Heart left ventricle (tissue), 16 donors: ENCODE data around the gene STIL. TPM values are rescaled to one million over a fixed set of nuclear protein-coding genes. Genes with fewer than 3 reads are reported as not detected.

Source experiments
- ATAC-seq, 4 donors: fragments of 200-7000 bp; cut with Tn5 transposase; one replicate each; pipeline ENCODE4 v1.9.1; 2020 to 2022; ENCODE audit warnings: moderate library complexity in 4 of 4, mild to moderate bottlenecking in 3 of 4, moderate number of reproducible peaks in 1 of 4
- DNase-seq, 5 donors: peaks; one replicate each; pipeline ENCODE4 v3.0.0-alpha.2; 2020
- H3K27ac ChIP-seq, 12 donors: fragments of 200-600 bp; sonication (generic) in 4 of 12; one replicate each; pipeline versions ENCODE4 v1.5.0 to v1.8.0; 2016 to 2022; ENCODE audit warnings: mild to moderate bottlenecking in 2 of 12
- H3K27me3 ChIP-seq, 9 donors: fragments of 200-600 bp; sonication (generic) in 2 of 9; one replicate each; pipeline versions ENCODE4 v1.5.1 to v1.8.0; 2016 to 2022; ENCODE audit warnings: mild to moderate bottlenecking in 3 of 9
- H3K36me3 ChIP-seq, 9 donors: fragments of 200-600 bp; sonication (generic) in 2 of 9; one replicate each; pipeline versions ENCODE4 v1.5.0 to v1.8.0; 2018 to 2022; ENCODE audit warnings: mild to moderate bottlenecking in 2 of 9
- H3K4me1 ChIP-seq, 12 donors: fragments of 200-600 bp; sonication (generic) in 4 of 12; one replicate each; pipeline versions ENCODE4 v1.5.0 to v1.8.0; 2016 to 2022; ENCODE audit warnings: mild to moderate bottlenecking in 3 of 12
- H3K4me3 ChIP-seq, 12 donors: fragments of 200-600 bp; sonication (generic) in 4 of 12; one replicate each; pipeline versions ENCODE4 v1.5.0 to v1.8.0; 2017 to 2022; ENCODE audit warnings: mild to moderate bottlenecking in 9 of 12, moderate library complexity in 4 of 12
- H3K9me3 ChIP-seq, 12 donors: fragments of 200-600 bp; sonication (generic) in 4 of 12; one replicate each; pipeline versions ENCODE4 v1.5.0 to v1.8.0; 2016 to 2022; ENCODE audit warnings: mild to moderate bottlenecking in 1 of 12
- POLR2A ChIP-seq, 2 donors: fragments of 450-650 bp; IDR thresholded peaks; one replicate each; pipeline ENCODE4 v1.6.1; 2017; ENCODE audit warnings: antibody characterized with exemption in 2 of 2, mild to moderate bottlenecking in 2 of 2, moderate library complexity in 2 of 2
- WGBS, 4 donors: extraction: QIAGEN DNeasy Blood & Tissue Kit in 2 of 4; methylation state at CpG; one replicate each; pipeline versions ENCODE4 v1.1.5 to v1.1.7; 2013 to 2018; 5-methylcytosine and 5-hydroxymethylcytosine counted together
- intact Hi-C, 10 donors: fragments of 100-400 bp; cut with DNase I; formaldehyde crosslinking; loops; one replicate each; pipeline versions ENCODE4 v1.11.1 to v1.14.2; 2022
- polyA plus RNA-seq, 2 donors: library from polyadenylated mRNA; stranded (reverse); fragments of 200-250 nt; gene quantifications; one replicate each; pipeline ENCODE4 v1.2.3, GENCODE V29; 2013
- total RNA-seq, 9 donors: library from RNA; depleted of rRNA in 2 of 9; stranded (reverse); fragments of >200 nt in 2 of 9; fragmentation: NEBNext Ultra II Directional in 3 of 9; extraction: Animal tissue kit (Norgen Biotek cat#: 25700) in 3 of 9; gene quantifications; one replicate each; pipeline versions ENCODE4 v1.1.0 to v1.2.4, GENCODE V29; 2016 to 2023
- TF ChIP-seq, protein P1 (sequence below), 12 donors: fragments of 200-600 bp; sonication (generic) in 4 of 12; IDR thresholded peaks; one replicate each; pipeline versions ENCODE4 v1.5.0 to v1.8.0; 2018 to 2022; ENCODE audit warnings: antibody characterized with exemption in 12 of 12, mild to moderate bottlenecking in 5 of 12
- donor health status: ischemic (EF 13 %, LVEDD 7.1; RV severe dilation, severe dysfunction).
- donor health status: healthy with polysubstance abuse.
- donor health status: DM: no; HTN: yes; CAD: no.
- donor health status: DM: no; HTN: no; CAD: no.
- donor health status: ischemic (EF 25% LVEDD 6.9; RV normal size, moderate dysfunction).
- donor health status: ischemic (EF 25% LVEDD 5.7; RV mildly dilated, moderate dysfunction).
- donor health status: healthy.
- donor health status: DM: yes; HTN: yes; CAD: no.
- donor health status: ischemic (EF 35%, LVEDD 5.7; RV mildly dilated, moderate dysfunction).
- donor health status: nonischemic (EF 11% LVEDD 7.7; RV severe dilation, severe dysfunction).
- donor health status: DM: yes; HTN: yes; CAD: no.
- donor health status: PGD.
- donor health status: ischemic (EF 29% LVEDD 5.4; RV normal size, mild dysfunction).
- donor health status: nonischemic (EF 23%, LVEDD 6.1; RV moderate dilation, normal function).

The STIL gene
- total and polyA plus RNA-seq, 11 donors, result 0.19 to 3.1 (median 0.60) TPM

DNA sequence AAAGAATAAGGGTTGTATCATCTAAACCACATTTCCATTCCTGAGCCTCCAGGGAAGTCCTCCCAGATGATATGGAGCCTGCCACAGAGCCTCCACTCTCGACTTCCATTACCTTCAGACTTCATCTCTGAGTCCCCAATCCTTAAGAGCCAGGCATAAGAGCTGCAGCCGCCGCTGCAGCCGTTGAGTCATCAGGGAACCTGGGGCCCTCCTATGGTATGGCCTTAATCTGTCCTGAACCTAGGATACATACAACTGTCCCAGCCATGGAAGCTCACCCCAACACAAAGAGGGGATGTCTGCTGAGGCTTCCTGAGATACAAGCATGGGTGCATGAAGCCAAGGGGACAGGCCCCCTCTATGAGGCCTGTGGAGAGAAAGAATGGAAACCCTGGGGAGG is 98.2 kb downstream of the STIL start:
- Histone ChIP-seq H3K9me3 (no peaks in the 10 kb centered on the region), H3K27ac (no peak overlapping the region), H3K4me1 (peaks cover 0 to 20% (median 8%) of the 10 kb centered on the region in 12 donors), H3K27me3 (no peaks in the 10 kb centered on the region), H3K36me3 (peaks cover 0 to 5% (median 0%) of the 10 kb centered on the region in 9 donors), H3K4me3 (no peak overlapping the region)
- intact Hi-C loops, result no loop called here
- DNase-seq, result no peak
- TF ChIP-seq, protein P1, sequence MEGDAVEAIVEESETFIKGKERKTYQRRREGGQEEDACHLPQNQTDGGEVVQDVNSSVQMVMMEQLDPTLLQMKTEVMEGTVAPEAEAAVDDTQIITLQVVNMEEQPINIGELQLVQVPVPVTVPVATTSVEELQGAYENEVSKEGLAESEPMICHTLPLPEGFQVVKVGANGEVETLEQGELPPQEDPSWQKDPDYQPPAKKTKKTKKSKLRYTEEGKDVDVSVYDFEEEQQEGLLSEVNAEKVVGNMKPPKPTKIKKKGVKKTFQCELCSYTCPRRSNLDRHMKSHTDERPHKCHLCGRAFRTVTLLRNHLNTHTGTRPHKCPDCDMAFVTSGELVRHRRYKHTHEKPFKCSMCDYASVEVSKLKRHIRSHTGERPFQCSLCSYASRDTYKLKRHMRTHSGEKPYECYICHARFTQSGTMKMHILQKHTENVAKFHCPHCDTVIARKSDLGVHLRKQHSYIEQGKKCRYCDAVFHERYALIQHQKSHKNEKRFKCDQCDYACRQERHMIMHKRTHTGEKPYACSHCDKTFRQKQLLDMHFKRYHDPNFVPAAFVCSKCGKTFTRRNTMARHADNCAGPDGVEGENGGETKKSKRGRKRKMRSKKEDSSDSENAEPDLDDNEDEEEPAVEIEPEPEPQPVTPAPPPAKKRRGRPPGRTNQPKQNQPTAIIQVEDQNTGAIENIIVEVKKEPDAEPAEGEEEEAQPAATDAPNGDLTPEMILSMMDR (IDR thresholded peaks at IDR 0.05), result no peak
- TF ChIP-seq POLR2A (IDR thresholded peaks at IDR 0.05), result no peak
- ATAC-seq, result no peak
- WGBS, 4 donors, result 89 to 96% (median 93%) methylated on average over 4 of the region's 4 CpGs

DNA sequence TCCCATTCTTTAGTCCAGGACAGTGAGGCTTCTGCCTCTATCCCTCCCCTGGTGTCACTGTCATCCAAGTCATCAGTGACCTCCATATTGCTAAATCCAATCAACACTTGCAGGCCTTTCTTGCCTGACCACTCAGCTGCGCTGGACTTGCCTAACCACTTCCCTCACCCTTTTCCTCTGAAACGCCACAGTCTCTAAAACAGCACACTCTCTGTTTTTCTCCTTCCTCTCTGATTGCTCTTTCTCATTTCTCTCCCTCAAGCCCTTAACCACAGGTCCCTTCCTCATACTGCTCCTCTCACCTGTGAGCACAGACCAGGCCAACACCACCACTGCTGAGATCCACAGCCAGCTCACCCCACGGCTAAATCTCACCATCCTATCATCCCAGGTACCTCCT is 99.4 kb downstream of the STIL start:
- DNase-seq (no peak), ATAC-seq (no peak)
- H3K4me3 ChIP-seq, result no peak overlapping the region
- TF ChIP-seq POLR2A (IDR thresholded peaks at IDR 0.05), result no peak
- TF ChIP-seq, protein P1 (IDR thresholded peaks at IDR 0.05), result no peak
- peaks cover 0 to 8% (median 0%) of the 10 kb centered on the region in 9 donors for H3K27me3 ChIP-seq
- peaks cover 0 to 22% (median 8%) of the 10 kb centered on the region in 12 donors for H3K4me1 ChIP-seq
- H3K36me3 ChIP-seq, result peaks cover 0 to under 1% (median 0%) of the 10 kb centered on the region in 9 donors
- no peak overlapping the region for H3K27ac ChIP-seq
- 71 to 83% (median 78%) methylated on average over 3 of the region's 3 CpGs for WGBS, 4 donors
- H3K9me3 ChIP-seq, result no peaks in the 10 kb centered on the region
- intact Hi-C loops, result no loop called here

DNA sequence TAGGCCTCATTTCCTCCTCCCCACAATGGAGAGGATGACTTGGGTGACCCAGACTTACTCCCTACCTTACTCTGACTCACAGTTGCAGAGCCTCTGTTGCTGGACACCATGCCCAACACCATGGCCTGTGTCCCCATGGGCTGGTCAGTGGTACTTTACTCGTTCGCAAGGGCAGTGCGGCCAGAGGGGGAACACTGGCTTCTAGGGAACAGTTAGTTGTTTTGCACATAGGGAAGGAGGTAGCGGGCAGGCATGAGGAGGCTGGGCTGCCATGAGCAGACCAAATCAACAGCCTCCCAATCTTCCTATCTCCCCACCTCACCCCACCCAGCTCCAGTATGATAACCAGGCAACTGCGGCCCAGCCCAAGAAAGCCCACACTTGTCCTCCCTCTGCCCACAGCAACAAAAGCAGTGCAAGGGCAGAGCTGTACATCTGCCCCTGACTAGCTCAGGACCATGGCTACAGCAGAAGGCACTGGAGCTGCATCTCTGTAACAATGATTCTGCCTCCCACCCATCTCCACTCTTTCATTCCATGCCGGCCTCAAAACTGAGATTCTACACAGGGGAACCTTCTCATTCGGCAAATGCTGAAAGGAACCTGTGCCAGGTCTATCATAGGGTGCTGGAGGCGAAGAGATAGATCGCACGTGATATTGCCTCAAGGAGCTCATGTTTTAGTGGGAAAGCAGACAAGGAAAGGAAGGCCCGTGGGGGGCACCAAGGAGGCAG is 100.5 kb downstream of the STIL start:
- H3K4me1 ChIP-seq, result peaks cover 0 to 22% (median 8%) of the 10 kb centered on the region in 12 donors
- H3K27me3 ChIP-seq, result peaks cover 0 to 13% (median 4%) of the 10 kb centered on the region in 9 donors
- TF ChIP-seq POLR2A (IDR thresholded peaks at IDR 0.05), result no peak
- TF ChIP-seq, protein P1 (IDR thresholded peaks at IDR 0.05), result no peak
- intact Hi-C loops, result no loop called here
- H3K36me3 ChIP-seq, result no peaks in the 10 kb centered on the region
- DNase-seq (no peak), ATAC-seq (no peak)
- no peaks in the 10 kb centered on the region for H3K9me3 ChIP-seq
- WGBS, 4 donors, result 68 to 96% (median 85%) methylated on average over 6 to 11 of the region's 11 CpGs
- H3K4me3 ChIP-seq, result no peak overlapping the region
- peak overlapping the region in 5 of 12 donors; percentile 60 to 88 (median 76) for H3K27ac ChIP-seq

DNA sequence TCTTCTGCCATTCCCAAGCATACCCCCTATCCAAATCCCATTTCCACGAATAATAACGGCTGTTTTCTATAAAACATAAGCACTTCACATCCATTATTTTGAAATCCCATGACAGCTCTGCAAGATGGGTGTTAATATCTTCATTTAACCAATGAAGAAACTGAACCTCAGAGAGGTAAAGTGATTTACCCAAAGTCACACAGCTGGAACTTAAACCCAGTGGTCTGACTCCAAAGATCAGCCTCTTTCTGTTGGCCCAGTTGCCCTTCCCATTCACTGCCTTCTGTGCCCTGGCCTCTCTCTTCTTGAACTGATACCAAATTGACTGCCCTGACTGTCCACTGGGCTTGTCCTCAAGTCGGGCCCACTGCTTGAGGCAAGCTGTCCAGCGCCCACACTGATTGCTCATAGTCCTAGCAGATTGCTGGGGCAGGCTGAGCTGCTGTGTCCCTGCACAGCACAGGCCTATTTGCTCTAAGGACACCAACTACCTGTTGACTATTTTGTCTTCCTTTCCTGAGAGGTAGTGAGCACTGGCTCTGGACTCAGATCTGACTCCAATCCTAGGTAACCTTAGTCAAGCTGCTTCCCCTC is 101.2 kb downstream of the STIL start:
- intact Hi-C loops, result no loop called here
- Histone ChIP-seq H3K4me1 (peaks cover 0 to 22% (median 8%) of the 10 kb centered on the region in 12 donors), H3K27ac (peak overlapping the region in 11 of 12 donors; percentile 50 to 88 (median 74)), H3K36me3 (no peaks in the 10 kb centered on the region), H3K9me3 (no peaks in the 10 kb centered on the region), H3K4me3 (no peak overlapping the region), H3K27me3 (peaks cover 0 to 18% (median 4%) of the 10 kb centered on the region in 9 donors)
- DNase-seq, result no peak
- no peak for TF ChIP-seq POLR2A (IDR thresholded peaks at IDR 0.05)
- TF ChIP-seq, protein P1 (IDR thresholded peaks at IDR 0.05), result no peak
- WGBS, 4 donors, result 81 to 87% (median 86%) methylated on average over 4 of the region's 4 CpGs
- ATAC-seq, result no peak
